ENCODE results near the gene SLA2.
"Not testable (repeated sequence)": the region's sequence is repeated elsewhere in the genome, so short reads cannot be mapped to it uniquely, and the experiment has no call there.

The SLA2 gene

GRCh38 chr20:36682311-36682710 is 36.3 kb upstream of the SLA2 start:
- in situ Hi-C loops (cut with HindIII; ENCODE audit: low sequenced_read_pairs), result no loop called here
- DNase-seq (ENCODE audit: low read depth, low spot score), result no peak
- no peak overlapping the region for H3K4me3 ChIP-seq (ENCODE audit: low read depth, low read length)
- no peak for TF ChIP-seq CTCF (IDR thresholded peaks at IDR 0.05; ENCODE audit: low read depth, low read length)

GRCh38 chr20:36677422-36677771 is 31.4 kb upstream of the SLA2 start:
- TF ChIP-seq CTCF (IDR thresholded peaks at IDR 0.05; ENCODE audit: low read depth, low read length), result no peak
- H3K4me3 ChIP-seq (ENCODE audit: low read depth, low read length), result no peak overlapping the region
- in situ Hi-C loops (cut with HindIII; ENCODE audit: low sequenced_read_pairs), result no loop called here
- DNase-seq (ENCODE audit: low read depth, low spot score), result no peak

- no peak for TF ChIP-seq CTCF (IDR thresholded peaks at IDR 0.05; ENCODE audit: low read depth, low read length)
- H3K4me3 ChIP-seq (ENCODE audit: low read depth, low read length), result no peak overlapping the region
- in situ Hi-C loops (cut with HindIII; ENCODE audit: low sequenced_read_pairs), result no loop called here
- DNase-seq (ENCODE audit: low read depth, low spot score), result no peak
Observed at GRCh38 chr20:36676701-36677421, 30.9 kb upstream of the SLA2 start.

GRCh38 chr20:36675545-36675944 is 29.5 kb upstream of the SLA2 start:
- DNase-seq (ENCODE audit: low read depth, low spot score); H3K4me3 ChIP-seq (ENCODE audit: low read depth, low read length); in situ Hi-C loops (cut with HindIII; ENCODE audit: low sequenced_read_pairs): not testable (repeated sequence)

GRCh38 chr20:36672991-36673390 is 27.0 kb upstream of the SLA2 start:
- DNase-seq (ENCODE audit: low read depth, low spot score), result no peak
- in situ Hi-C loops (cut with HindIII; ENCODE audit: low sequenced_read_pairs), result no loop called here
- no peak for TF ChIP-seq CTCF (IDR thresholded peaks at IDR 0.05; ENCODE audit: low read depth, low read length)
- no peak overlapping the region for H3K4me3 ChIP-seq (ENCODE audit: low read depth, low read length)

- in situ Hi-C loops (cut with HindIII; ENCODE audit: low sequenced_read_pairs), result no loop called here
Observed at GRCh38 chr20:36670665-36671357, 24.8 kb upstream of the SLA2 start.

More at GRCh38 chr20:36670665-36671357, 24.8 kb upstream of the SLA2 start:
- TF ChIP-seq CTCF (IDR thresholded peaks at IDR 0.05; ENCODE audit: low read depth, low read length), result no peak
- no peak for DNase-seq (ENCODE audit: low read depth, low spot score)
- no peak overlapping the region for H3K4me3 ChIP-seq (ENCODE audit: low read depth, low read length)

Data from astrocyte of the spinal cord (primary cell).